Measurements from ENCODE around the gene COTL1.

- TF ChIP-seq SIN3A (IDR thresholded peaks at IDR 0.05; ENCODE audit: borderline replicate concordance, insufficient read depth, low read length), result no peak
- no peak for TF ChIP-seq POLR2AphosphoS5 (IDR thresholded peaks at IDR 0.05; ENCODE audit: low read depth, low read length)
- TF ChIP-seq REST (IDR thresholded peaks at IDR 0.05; ENCODE audit: insufficient read depth in 1 of 2, low read depth in 2 of 2, low read length in 2 of 2), result no peak
- TF ChIP-seq TAF1 (IDR thresholded peaks at IDR 0.05; ENCODE audit: borderline replicate concordance, insufficient read depth, low read length), result no peak
- no peak for TF ChIP-seq FOXP2 (optimal IDR thresholded peaks at IDR 0.05; ENCODE audit: borderline replicate concordance, extremely low read depth, extremely low read length, insufficient read depth)
Observed at GRCh38 chr16:84535408-84535807, 82.5 kb downstream of the COTL1 start.
